T-helper 1 cell treated with Interleukin-12 subunit alpha and Interleukin-12 subunit beta and Interleukin-4 antibody, amounts not matched to agents 30 ng/mL and 1 ng/mL, for 36 hours (primary cell): Measurements from ENCODE around the gene SP6. TPM values are rescaled to one million over a fixed set of nuclear protein-coding genes. Genes with fewer than 3 reads are reported as not detected.

ENCODE experiments used
- intact Hi-C: fragments of 100-400 bp; cut with micrococcal nuclease; formaldehyde crosslinking; loops from one replicate; pipeline ENCODE4 v1.15.1; 2024
- total RNA-seq: library from RNA; stranded (reverse); gene quantifications from 2 replicates; pipeline ENCODE4 v1.2.3, GENCODE V29; 2022

SP6 gene
- total RNA-seq, 1 donor from 2014 or later = 0.12 TPM

DNA sequence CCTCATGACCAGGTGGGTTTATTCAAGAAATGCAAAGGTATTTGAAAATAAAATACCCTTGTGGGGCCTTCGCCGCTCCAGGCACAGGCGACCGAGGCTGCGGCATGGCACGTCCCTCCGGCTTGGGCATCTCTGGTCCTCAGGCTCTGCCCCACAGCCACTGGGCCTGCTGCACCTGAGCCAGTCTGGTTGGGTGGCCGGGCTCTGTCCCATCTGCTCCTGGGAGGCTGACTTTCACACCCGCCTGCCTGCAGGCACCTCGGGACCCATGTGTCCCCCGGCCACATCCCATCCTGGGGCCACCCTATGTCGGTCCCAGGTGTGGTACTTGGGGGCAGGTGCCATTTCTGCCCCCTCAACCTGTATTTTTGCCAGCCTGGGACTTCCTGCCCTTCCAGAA, 50.3 kb downstream of the SP6 start:
- intact Hi-C loops = loop anchor here (5.0 kb wide), 1 partner anchor 183 kb away; no protein-coding TSS in a partner anchor

DNA sequence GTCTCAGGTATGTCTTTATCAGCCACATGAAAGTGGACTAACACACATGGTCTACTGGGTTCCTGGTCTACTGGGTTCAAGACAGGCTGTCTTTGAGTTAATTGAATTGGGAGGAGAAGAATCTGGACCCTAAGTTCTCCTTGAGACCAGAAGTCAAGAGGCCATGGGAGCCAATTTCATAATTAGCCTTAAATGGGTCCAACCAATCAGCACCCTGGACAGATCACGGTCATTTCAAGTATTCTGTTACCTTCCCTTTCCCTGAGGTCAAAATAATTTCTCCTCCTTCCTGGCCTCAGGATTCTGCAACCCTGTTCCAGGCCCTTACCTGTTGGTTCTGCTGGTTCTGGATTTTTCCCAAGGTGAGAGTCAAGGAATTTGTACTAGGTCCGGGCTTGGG, 53.2 kb downstream of the SP6 start:
- intact Hi-C loops = no loop called here

Other genes starting within 250 kb of the SP6 start
- gene KPNB1, start 201.2 kb downstream of the SP6 start, total RNA-seq = 495 and 501 TPM in 2 replicates
- gene TBKBP1, start 157.0 kb downstream of the SP6 start, total RNA-seq = 7.1 and 8.0 TPM in 2 replicates
- gene TBX21, start 117.9 kb downstream of the SP6 start, total RNA-seq = 49.2 and 51.3 TPM in 2 replicates
- gene OSBPL7, start 29.4 kb downstream of the SP6 start, total RNA-seq = 36.3 and 36.7 TPM in 2 replicates
- gene MRPL10, start 19.6 kb downstream of the SP6 start, total RNA-seq = 40.5 and 45.0 TPM in 2 replicates
- gene LRRC46, start 19.5 kb downstream of the SP6 start, total RNA-seq = 0.78 and 0.81 TPM in 2 replicates
- 28.7 and 32.4 TPM in 2 replicates for gene SCRN2, start 9.9 kb downstream of the SP6 start, total RNA-seq
- 33.9 TPM in 2 replicates for gene SP2, start 45.1 kb upstream of the SP6 start, total RNA-seq
- 34.1 and 37.0 TPM in 2 replicates for gene PNPO, start 90.4 kb upstream of the SP6 start, total RNA-seq
- gene PRR15L, start 106.7 kb upstream of the SP6 start, total RNA-seq = not detected in 2 replicates
- 195 and 214 TPM in 2 replicates for gene CDK5RAP3, start 120.0 kb upstream of the SP6 start, total RNA-seq
- gene COPZ2, start 186.6 kb upstream of the SP6 start, total RNA-seq = 4.7 and 8.1 TPM in 2 replicates
- gene NFE2L1, start 197.2 kb upstream of the SP6 start, total RNA-seq = 64.8 and 74.9 TPM in 2 replicates